Omental fat pad (tissue), 4 donors: ENCODE measurements around the gene C1QTNF8. TPM values are rescaled to one million over a fixed set of nuclear protein-coding genes. Genes with fewer than 3 reads are reported as not detected.

Experiments
- ATAC-seq: fragments of 150-250 bp; one replicate; pipeline ENCODE4 v1.9.1; 2016; ENCODE audit warnings: mild to moderate bottlenecking, moderate library complexity; ENCODE audit not compliant: low FRiP score
- DNase-seq: peaks from one replicate; pipeline ENCODE4 v3.0.0-alpha.2; 2019; ENCODE audit warnings: low spot score
- CTCF ChIP-seq, 3 donors: fragments of 450-650 bp; IDR thresholded peaks; one replicate each; pipeline ENCODE4 v1.5.1; 2016 to 2017; ENCODE audit warnings: antibody characterized with exemption in 3 of 3, mild to moderate bottlenecking in 3 of 3, moderate library complexity in 2 of 3
- total RNA-seq, 4 donors: library from RNA; depleted of rRNA; stranded (reverse); fragments of >200 nt; gene quantifications; one replicate each; pipeline ENCODE4 v1.1.0, GENCODE V29; 2016

Gene C1QTNF8
- total RNA-seq, 4 donors from 2014 or later = not detected

DNA sequence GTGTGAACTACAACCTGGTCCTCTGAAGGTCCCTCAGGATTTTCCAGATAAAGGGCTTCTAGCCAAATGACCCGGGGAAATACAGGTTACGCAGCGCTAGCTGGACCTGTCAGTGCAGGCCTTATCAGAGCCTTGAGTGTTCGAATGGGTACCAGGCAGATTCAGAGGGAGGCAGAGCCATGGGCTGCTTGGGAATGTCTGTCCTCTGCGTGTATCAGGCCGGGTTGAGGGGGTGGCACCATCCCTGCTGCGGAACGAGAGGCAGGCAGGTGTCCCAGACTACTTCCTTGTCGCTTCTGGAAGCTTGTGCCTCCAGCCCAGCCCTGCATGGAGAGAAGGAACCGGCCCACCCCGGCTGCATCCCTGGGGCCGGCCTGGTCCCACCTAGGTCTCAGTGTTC, 57.1 kb downstream of the C1QTNF8 start:
- no peak for TF ChIP-seq CTCF (IDR thresholded peaks at IDR 0.05)
- no peak for DNase-seq
- no peak for ATAC-seq

Other genes starting within 250 kb of the C1QTNF8 start
- gene LMF1, start 125.3 kb downstream of the C1QTNF8 start, total RNA-seq = 10 to 100 TPM; 14.9 to 33.7 (median 27.1) TPM
- 1 to 10 TPM in 3 of 4 donors, under 1 TPM in 1; 0.19 to 2.9 (median 1.2) TPM for gene SOX8, start 114.5 kb downstream of the C1QTNF8 start, total RNA-seq
- under 1 TPM in 1 of 4 donors, not detected in 3; 0.37 TPM for gene SSTR5, start 23.5 kb downstream of the C1QTNF8 start, total RNA-seq
- 10 to 100 TPM in 2 of 4 donors, 1 to 10 TPM in 2; 1.8 to 13.6 (median 10.2) TPM for gene CACNA1H, start 56.9 kb upstream of the C1QTNF8 start, total RNA-seq
- gene TPSG1, start 129.0 kb upstream of the C1QTNF8 start, total RNA-seq = 1 to 10 TPM in 1 of 4 donors, not detected in 3; 1.3 TPM
- 100 to 1,000 TPM in 1 of 4 donors, 10 to 100 TPM in 3; 10.1 to 112 (median 42.0) TPM for gene TPSB2, start 133.9 kb upstream of the C1QTNF8 start, total RNA-seq
- gene TPSAB1, start 144.5 kb upstream of the C1QTNF8 start, total RNA-seq = 10 to 100 TPM; 20.8 to 86.2 (median 31.4) TPM
- gene TPSD1, start 159.8 kb upstream of the C1QTNF8 start, total RNA-seq = 1 to 10 TPM in 1 of 4 donors, not detected in 3; 1.2 TPM
- gene UBE2I, start 213.4 kb upstream of the C1QTNF8 start, total RNA-seq = 10 to 100 TPM; 50.9 to 94.9 (median 72.5) TPM
- gene BAIAP3, start 237.4 kb upstream of the C1QTNF8 start, total RNA-seq = 10 to 100 TPM in 1 of 4 donors, 1 to 10 TPM in 3; 1.5 to 14.2 (median 1.9) TPM